HepG2 (cell line): ENCODE results near the gene ASXL1. TPM values are rescaled to one million over a fixed set of nuclear protein-coding genes. Genes with fewer than 3 reads are reported as not detected.
A peak's percentile ranks its signal among the peaks of the same experiment; 100 is the strongest.

Source experiments
- ATAC-seq: fragments of 200-7000 bp; cut with Tn5 transposase; 3 replicates; pipeline ENCODE4 v1.9.1; 2020; ENCODE audit warnings: mild to moderate bottlenecking, moderate library complexity
- BruUV-seq: library from RNA; stranded (reverse); fragments of 400-500 nt; replicated peaks from 2 replicates; lab custom pipeline; 2021; lab: Mats Ljungman, UMichigan
- CTCF ChIA-PET: fragments of 300-600 bp; formaldehyde crosslinking; extraction: SDS; loops from one replicate; lab custom pipeline; 2021; ENCODE audit warnings: low total read pairs, inconsistent platforms, low intra/inter-chr PET ratio; lab: Yijun Ruan, JAX
- POLR2A ChIA-PET: fragments of 350-600 bp; sonication (Branson Sonifier 250); formaldehyde crosslinking; loops from one replicate; lab custom pipeline; 2020; ENCODE audit warnings: antibody characterized with exemption, inconsistent platforms; lab: Yijun Ruan, JAX
- DNase-seq: peaks from one replicate; pipeline ENCODE4 v3.0.0-alpha.2; 2015; ENCODE audit warnings: low spot score
- FAIRE-seq: peaks from 3 replicates; lab custom pipeline; 2011; peaks lifted over from hg19 to GRCh38; lab: Jason Lieb, UNC
- H2AFZ ChIP-seq: one replicate; pipeline ENCODE4 v1.6.1; 2011; ENCODE audit warnings: low read length, inconsistent platforms
- H3K27ac ChIP-seq: fragments of 300-600 bp; 3 replicates; pipeline ENCODE4 v1.8.0; 2011; ENCODE audit warnings: mixed run types, mild to moderate bottlenecking, mixed read lengths, low read length, inconsistent platforms; ENCODE audit not compliant: insufficient read depth; ENCODE audit errors: extremely low read length
- H3K27me3 ChIP-seq, 2 experiments: fragments of 200-600 bp in 1 of 2; 2 replicates in 1 of 2; 3 replicates in 1 of 2; pipeline versions ENCODE4 v1.6.0 to v1.8.0; 2011; ENCODE audit warnings: low read length in 2 of 2, mild to moderate bottlenecking in 2 of 2, moderate library complexity in 2 of 2, inconsistent platforms in 1 of 2; ENCODE audit not compliant: insufficient read depth in 2 of 2, control insufficient read depth in 1 of 2
- H3K36me3 ChIP-seq, 2 experiments: fragments of 200-600 bp in 1 of 2; replicated peaks in 1 of 2; 2 replicates in 1 of 2; 3 replicates in 1 of 2; pipeline versions ENCODE4 v1.5.1 to v1.8.0; 2011; ENCODE audit warnings: low read length in 2 of 2, inconsistent platforms in 1 of 2; ENCODE audit not compliant: insufficient read depth in 2 of 2, control insufficient read depth in 1 of 2
- H3K4me1 ChIP-seq: 2 replicates; pipeline ENCODE4 v1.5.1; 2012; ENCODE audit warnings: low read length, inconsistent platforms; ENCODE audit not compliant: insufficient read depth
- H3K4me2 ChIP-seq: 2 replicates; pipeline ENCODE4 v1.6.0; 2011; ENCODE audit warnings: low read depth, low read length, inconsistent platforms
- H3K4me3 ChIP-seq, 3 experiments: fragments of 200-600 bp in 1 of 3; sonication (generic), shearing (Covaris generic) in 1 of 3; replicated peaks in 1 of 3; 2 replicates each; pipeline ENCODE4 v1.5.1; 2011 to 2016; ENCODE audit warnings: low read length in 3 of 3, inconsistent platforms in 2 of 3, low read depth in 2 of 3, mild to moderate bottlenecking in 2 of 3, control low read depth in 1 of 3, mixed read lengths in 1 of 3; ENCODE audit not compliant: insufficient read depth in 1 of 3
- H3K79me2 ChIP-seq: one replicate; pipeline ENCODE4 v1.6.1; 2011; ENCODE audit warnings: low read length, inconsistent platforms; ENCODE audit not compliant: insufficient read depth
- H3K9ac ChIP-seq: 2 replicates; pipeline ENCODE4 v1.6.0; 2011; ENCODE audit warnings: mild to moderate bottlenecking, low read depth, low read length, inconsistent platforms; ENCODE audit not compliant: insufficient read depth
- H3K9me3 ChIP-seq: 2 replicates; pipeline ENCODE4 v1.5.1; 2012; ENCODE audit warnings: mild to moderate bottlenecking, low read length
- H4K20me1 ChIP-seq: 2 replicates; pipeline ENCODE4 v1.6.0; 2011; ENCODE audit warnings: inconsistent platforms, mild to moderate bottlenecking, low read length, moderate library complexity; ENCODE audit not compliant: insufficient read depth
- FOSL2 ChIP-seq: sonication (generic); formaldehyde crosslinking; IDR thresholded peaks from 2 replicates; pipeline ENCODE4 v1.4.0; 2020; ENCODE audit warnings: missing genetic modification reagents
- HMGXB3 ChIP-seq: sonication (generic); formaldehyde crosslinking; IDR thresholded peaks from 2 replicates; pipeline ENCODE4 v1.4.0; 2020; ENCODE audit warnings: missing genetic modification reagents, borderline replicate concordance
- MAFG ChIP-seq: sonication (generic); formaldehyde crosslinking; IDR thresholded peaks from 2 replicates; pipeline ENCODE4 v1.5.1; 2020; ENCODE audit warnings: mild to moderate bottlenecking, missing genetic modification reagents
- SSRP1 ChIP-seq: IDR thresholded peaks from 2 replicates; pipeline ENCODE4 v1.6.1; 2016; ENCODE audit warnings: control low read depth
- TEAD3 ChIP-seq: optimal IDR thresholded peaks from 2 replicates; pipeline ENCODE3; 2016; ENCODE audit warnings: borderline replicate concordance
- ZNF282 ChIP-seq: fragments of 450-650 bp; IDR thresholded peaks from 2 replicates; pipeline ENCODE4 v1.6.1; 2018; ENCODE audit not compliant: partially characterized antibody
- ZNF687 ChIP-seq: sonication (generic); formaldehyde crosslinking; IDR thresholded peaks from 2 replicates; pipeline ENCODE4 v1.5.1; 2020; ENCODE audit warnings: mild to moderate bottlenecking, missing genetic modification reagents, moderate library complexity
- WGBS: methylation state at CpG from one replicate; pipeline ENCODE4 v1.1.6; 2017; ENCODE audit warnings: low lambda C conversion rate; 5-methylcytosine and 5-hydroxymethylcytosine counted together
- in situ Hi-C: cut with HindIII; loops from 2 replicates; pipeline ENCODE4 v1.10.0; 2017; ENCODE audit warnings: low pct_unique_long_range_greater_than_20kb; ENCODE audit not compliant: extremely low pct_ligation_motif_present
- intact Hi-C: fragments of 100-400 bp; cut with micrococcal nuclease; formaldehyde crosslinking; loops from one replicate; pipeline ENCODE4 v1.10.0; 2022; ENCODE audit not compliant: unreplicated experiment
- polyA plus RNA-seq, 8 experiments: library from polyadenylated mRNA; depleted of rRNA in 3 of 8; stranded (reverse) in 7 of 8; unstranded in 1 of 8; fragments of >200 nt; fragmentation: Illumina TruSeq in 4 of 8; extraction: Trizol in 4 of 8; gene quantifications; 2 replicates each; pipeline versions ENCODE4 v1.2.1 to v1.2.3, GENCODE V29; 2011 to 2016; ENCODE audit warnings: low read depth in 4 of 8, missing spikeins in 1 of 8, mixed read lengths in 1 of 8; ENCODE audit not compliant: insufficient read depth in 1 of 8
- total RNA-seq, 5 experiments: library from RNA; depleted of rRNA; stranded (reverse); fragments of >200 nt; fragmentation: Illumina TruSeq; extraction: Trizol; gene quantifications; 2 replicates each; pipeline ENCODE4 v1.2.3, GENCODE V29; 2016; ENCODE audit warnings: low read depth in 1 of 5
- TF ChIP-seq, protein P1 (sequence below): IDR thresholded peaks from 2 replicates; pipeline ENCODE4 v1.6.1; 2018; ENCODE audit warnings: missing genetic modification reagents, mild to moderate bottlenecking, missing compliant biosample characterization
- TF ChIP-seq, protein P2 (sequence below): sonication (generic); formaldehyde crosslinking; IDR thresholded peaks from 2 replicates; pipeline ENCODE4 v1.8.1; 2022; ENCODE audit warnings: mild to moderate bottlenecking, missing genetic modification reagents

The ASXL1 gene
- total and polyA plus RNA-seq, 2 of the 13 experiments (the other 11 are each of a cell fraction or from before 2014, with no cell fraction given), result 62.1 to 74.8 TPM

DNA sequence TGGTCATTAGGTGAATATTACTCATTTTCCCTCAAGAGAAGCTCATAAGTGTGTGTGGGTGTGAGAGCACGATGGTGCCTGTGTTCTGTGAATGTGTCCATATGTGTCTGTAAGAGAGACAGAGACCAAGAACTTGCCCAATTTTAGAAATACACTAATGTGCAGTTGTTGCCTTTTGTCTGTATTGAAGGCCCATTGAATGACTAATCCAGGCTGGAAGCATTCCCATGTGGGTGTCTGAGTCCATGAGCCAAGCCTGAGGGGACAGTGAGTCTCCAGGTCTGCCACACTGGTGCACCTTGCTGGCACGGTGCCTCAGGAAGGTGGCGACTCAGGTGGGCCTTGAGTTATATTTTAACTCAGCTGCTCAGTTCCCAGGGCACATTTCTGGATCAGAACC lies 25.5 kb upstream of the ASXL1 start:
- FAIRE-seq (no peak), ATAC-seq (no peak), DNase-seq (no peak)
- POLR2A ChIA-PET, result interaction anchor here (1.1 to 1.6 kb wide), 2 partner anchors 16 to 25 kb away, joined by 3 to 5 read pairs; partner anchors contain the start of gene ASXL1
- H3K4me3 ChIP-seq, result no peak overlapping the region
- in situ Hi-C loops (no loop called here), intact Hi-C loops (no loop called here)
- no peak overlapping the region for H3K27ac ChIP-seq
- CTCF ChIA-PET, result no interaction called here
- 89% methylated on average over 3 of the region's 3 CpGs for WGBS
- no peaks in the 10 kb centered on the region for H3K27me3 ChIP-seq
- H3K4me2 ChIP-seq, result no peak overlapping the region
- H3K9ac ChIP-seq, result no peak overlapping the region
- no peaks in the 10 kb centered on the region for H4K20me1 ChIP-seq
- no peaks in the 10 kb centered on the region for H3K79me2 ChIP-seq
- H3K36me3 ChIP-seq, result peaks cover 12 to 36% of the 10 kb centered on the region in 2 experiments
- H3K4me1 ChIP-seq, result peaks cover 54% of the 10 kb centered on the region
- no peak overlapping the region for H2AFZ ChIP-seq
- TSS peak; percentile 43 for BruUV-seq
- no peaks in the 10 kb centered on the region for H3K9me3 ChIP-seq
- 0 out of 2 replicates have a peak, but pooled peaks have one; percentile 35 for TF ChIP-seq HMGXB3
- TF ChIP-seq ZNF282, result no peak
- TF ChIP-seq, protein P1, sequence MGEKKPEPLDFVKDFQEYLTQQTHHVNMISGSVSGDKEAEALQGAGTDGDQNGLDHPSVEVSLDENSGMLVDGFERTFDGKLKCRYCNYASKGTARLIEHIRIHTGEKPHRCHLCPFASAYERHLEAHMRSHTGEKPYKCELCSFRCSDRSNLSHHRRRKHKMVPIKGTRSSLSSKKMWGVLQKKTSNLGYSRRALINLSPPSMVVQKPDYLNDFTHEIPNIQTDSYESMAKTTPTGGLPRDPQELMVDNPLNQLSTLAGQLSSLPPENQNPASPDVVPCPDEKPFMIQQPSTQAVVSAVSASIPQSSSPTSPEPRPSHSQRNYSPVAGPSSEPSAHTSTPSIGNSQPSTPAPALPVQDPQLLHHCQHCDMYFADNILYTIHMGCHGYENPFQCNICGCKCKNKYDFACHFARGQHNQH (CRISPR knock-in tag), result 0 out of 2 replicates have a peak, but pooled peaks have one; percentile 24
- peak; percentile 42 for TF ChIP-seq TEAD3 (CRISPR knock-in tag)
- TF ChIP-seq MAFG (CRISPR knock-in tag), result no peak
- peak; percentile 62 for TF ChIP-seq FOSL2
- TF ChIP-seq SSRP1 (CRISPR knock-in tag), result no peak
- TF ChIP-seq, protein P2, sequence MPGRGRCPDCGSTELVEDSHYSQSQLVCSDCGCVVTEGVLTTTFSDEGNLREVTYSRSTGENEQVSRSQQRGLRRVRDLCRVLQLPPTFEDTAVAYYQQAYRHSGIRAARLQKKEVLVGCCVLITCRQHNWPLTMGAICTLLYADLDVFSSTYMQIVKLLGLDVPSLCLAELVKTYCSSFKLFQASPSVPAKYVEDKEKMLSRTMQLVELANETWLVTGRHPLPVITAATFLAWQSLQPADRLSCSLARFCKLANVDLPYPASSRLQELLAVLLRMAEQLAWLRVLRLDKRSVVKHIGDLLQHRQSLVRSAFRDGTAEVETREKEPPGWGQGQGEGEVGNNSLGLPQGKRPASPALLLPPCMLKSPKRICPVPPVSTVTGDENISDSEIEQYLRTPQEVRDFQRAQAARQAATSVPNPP (CRISPR knock-in tag), result no peak
- peak; percentile 10; the same call in 1 of the 2 replicates for TF ChIP-seq ZNF687 (CRISPR knock-in tag)
